Measurements from ENCODE around the gene TANGO2.

Gene TANGO2

GRCh38 chr22:19996694-19997384 is 24.1 kb upstream of the TANGO2 start:
- no peak for DNase-seq

- no peak for DNase-seq
Measured at GRCh38 chr22:19997561-19998231, 23.2 kb upstream of the TANGO2 start.

- DNase-seq: no peak
Measured at GRCh38 chr22:19998232-19998951, 22.5 kb upstream of the TANGO2 start.

- no peak for DNase-seq
Measured at GRCh38 chr22:19998991-19999820, 21.7 kb upstream of the TANGO2 start.

GRCh38 chr22:20000246-20001081 is 20.4 kb upstream of the TANGO2 start:
- DNase-seq: no peak

- DNase-seq: no peak
Measured at GRCh38 chr22:20001082-20001638, 19.8 kb upstream of the TANGO2 start.

GRCh38 chr22:20002128-20002527 is 18.8 kb upstream of the TANGO2 start:
- DNase-seq: no peak

- no peak for DNase-seq
Measured at GRCh38 chr22:20002636-20003035, 18.3 kb upstream of the TANGO2 start.

GRCh38 chr22:20003304-20003703 is 17.6 kb upstream of the TANGO2 start:
- DNase-seq: no peak

- DNase-seq: no peak
Measured at GRCh38 chr22:20004464-20004863, 16.4 kb upstream of the TANGO2 start.

GRCh38 chr22:20008221-20008995 is 12.5 kb upstream of the TANGO2 start:
- DNase-seq: no peak

GRCh38 chr22:20009018-20009491 is 11.9 kb upstream of the TANGO2 start:
- no peak for DNase-seq

GRCh38 chr22:20009582-20010306 is 11.2 kb upstream of the TANGO2 start:
- DNase-seq: no peak

- DNase-seq: no peak
Measured at GRCh38 chr22:20010307-20011122, 10.4 kb upstream of the TANGO2 start.

- no peak for DNase-seq
Measured at GRCh38 chr22:20011123-20011992, 9.6 kb upstream of the TANGO2 start.

GRCh38 chr22:20011993-20012740 is 8.7 kb upstream of the TANGO2 start:
- no peak for DNase-seq

GRCh38 chr22:20012741-20013331 is 8.1 kb upstream of the TANGO2 start:
- DNase-seq: no peak

Measured in activated CD4-positive, alpha-beta T cell treated with anti-CD3 and anti-CD28 coated beads, Interleukin-2, amount 50 U/mL, for 4 hours (primary cell).